H9 (cell line): ENCODE measurements around the gene ID4. TPM values are rescaled to one million over a fixed set of nuclear protein-coding genes. Genes with fewer than 3 reads are reported as not detected.

Experiments
- DNase-seq: peaks from one replicate; pipeline ENCODE4 v3.0.0-alpha.2; 2017
- H2AFZ ChIP-seq: one replicate; pipeline ENCODE4 v1.6.1; 2013; ENCODE audit warnings: mild to moderate bottlenecking, low read length, control low read depth, moderate library complexity
- H2AK5ac ChIP-seq: 2 replicates; pipeline ENCODE4 v1.6.1; 2013; ENCODE audit warnings: low read length, control low read depth, mixed read lengths; ENCODE audit not compliant: insufficient read length
- H2BK120ac ChIP-seq: one replicate; pipeline ENCODE4 v1.6.1; 2013; ENCODE audit warnings: low read depth, mild to moderate bottlenecking, low read length, control low read depth, inconsistent platforms; ENCODE audit not compliant: poor library complexity, severe bottlenecking
- H2BK12ac ChIP-seq: 2 replicates; pipeline ENCODE4 v1.6.1; 2013; ENCODE audit warnings: low read length, control low read depth, mixed read lengths, low read depth; ENCODE audit not compliant: insufficient read length
- H2BK15ac ChIP-seq: 2 replicates; pipeline ENCODE4 v1.6.1; 2013; ENCODE audit warnings: low read depth, low read length, control low read depth
- H2BK20ac ChIP-seq: one replicate; pipeline ENCODE4 v1.6.1; 2013; ENCODE audit warnings: low read depth, mild to moderate bottlenecking, low read length, control low read depth, inconsistent platforms; ENCODE audit not compliant: poor library complexity, severe bottlenecking
- H2BK5ac ChIP-seq: 2 replicates; pipeline ENCODE4 v1.6.1; 2013; ENCODE audit warnings: low read length, control low read depth, mixed read lengths; ENCODE audit not compliant: insufficient read length
- H3K14ac ChIP-seq: 2 replicates; pipeline ENCODE4 v1.6.1; 2013; ENCODE audit warnings: low read length, control low read depth; ENCODE audit not compliant: insufficient read depth
- H3K18ac ChIP-seq: 2 replicates; pipeline ENCODE4 v1.6.1; 2013; ENCODE audit warnings: low read depth, mild to moderate bottlenecking, mixed read lengths, low read length, control low read depth; ENCODE audit not compliant: insufficient read length
- H3K23ac ChIP-seq: 2 replicates; pipeline ENCODE4 v1.6.1; 2013; ENCODE audit warnings: low read length, control low read depth, mixed read lengths, low read depth; ENCODE audit not compliant: insufficient read length
- H3K23me2 ChIP-seq: 2 replicates; pipeline ENCODE4 v1.6.1; 2013; ENCODE audit warnings: low read depth, mild to moderate bottlenecking, mixed read lengths, low read length, control low read depth; ENCODE audit not compliant: insufficient read length, poor library complexity, severe bottlenecking
- H3K27ac ChIP-seq: 2 replicates; pipeline ENCODE4 v1.5.1; 2013; ENCODE audit warnings: low read length, control low read depth, mixed read lengths, low read depth; ENCODE audit not compliant: insufficient read length
- H3K27me3 ChIP-seq: 2 replicates; pipeline ENCODE4 v1.6.1; 2013; ENCODE audit warnings: low read length, control low read depth, inconsistent platforms; ENCODE audit not compliant: insufficient read depth
- H3K4ac ChIP-seq: 2 replicates; pipeline ENCODE4 v1.6.1; 2013; ENCODE audit warnings: low read depth, mild to moderate bottlenecking, control low read depth, inconsistent platforms, low read length, moderate library complexity
- H3K4me1 ChIP-seq: 2 replicates; pipeline ENCODE4 v1.6.1; 2013; ENCODE audit warnings: low read length, control low read depth, inconsistent platforms; ENCODE audit not compliant: insufficient read depth
- H3K4me2 ChIP-seq: 2 replicates; pipeline ENCODE4 v1.6.1; 2013; ENCODE audit warnings: low read length, control low read depth, mixed read lengths; ENCODE audit not compliant: insufficient read length, insufficient read depth
- H3K56ac ChIP-seq: 2 replicates; pipeline ENCODE4 v1.6.1; 2013; ENCODE audit warnings: low read depth, mild to moderate bottlenecking, mixed read lengths, low read length, control low read depth; ENCODE audit not compliant: insufficient read length
- H3K79me1 ChIP-seq: 2 replicates; pipeline ENCODE4 v1.6.1; 2013; ENCODE audit warnings: low read depth, mild to moderate bottlenecking, moderate library complexity, low read length, control low read depth, inconsistent platforms; ENCODE audit not compliant: insufficient read depth, poor library complexity, severe bottlenecking
- H3K79me2 ChIP-seq: 2 replicates; pipeline ENCODE4 v1.6.1; 2013; ENCODE audit warnings: low read length, control low read depth, inconsistent platforms; ENCODE audit not compliant: insufficient read depth
- H3K9ac ChIP-seq: 2 replicates; pipeline ENCODE4 v1.6.1; 2013; ENCODE audit warnings: low read length, control low read depth, mixed read lengths; ENCODE audit not compliant: insufficient read length; ENCODE audit errors: extremely low read depth
- H3K9me3 ChIP-seq: one replicate; pipeline ENCODE4 v1.6.1; 2013; ENCODE audit warnings: low read depth, low read length, inconsistent platforms; ENCODE audit not compliant: control insufficient read depth
- H3T11ph ChIP-seq: one replicate; pipeline ENCODE4 v1.6.1; 2013; ENCODE audit warnings: mild to moderate bottlenecking, low read length, control low read depth, inconsistent platforms
- H4K20me1 ChIP-seq: one replicate; pipeline ENCODE4 v1.6.1; 2013; ENCODE audit not compliant: control insufficient read depth, insufficient read length, insufficient read depth
- H4K5ac ChIP-seq: 2 replicates; pipeline ENCODE4 v1.6.1; 2013; ENCODE audit warnings: low read depth, mild to moderate bottlenecking, mixed read lengths, low read length, control low read depth; ENCODE audit not compliant: insufficient read length
- H4K8ac ChIP-seq: replicated peaks from 2 replicates; pipeline ENCODE4 v1.6.1; 2013; ENCODE audit warnings: low read length, control low read depth, mixed read lengths, low read depth; ENCODE audit not compliant: insufficient read length
- H4K91ac ChIP-seq: 2 replicates; pipeline ENCODE4 v1.6.1; 2013; ENCODE audit warnings: low read depth, mild to moderate bottlenecking, moderate library complexity, mixed read lengths, low read length, control low read depth; ENCODE audit not compliant: insufficient read length
- H3K27ac Mint-ChIP-seq, 3 experiments: 2 replicates in 2 of 3; 3 replicates in 1 of 3; pipeline ENCODE4 v1.8.0; 2020 to 2021; ENCODE audit warnings: mixed read lengths in 3 of 3, mild to moderate bottlenecking in 1 of 3, moderate library complexity in 1 of 3
- H3K27me3 Mint-ChIP-seq: 2 replicates; pipeline ENCODE4 v1.8.0; 2021; ENCODE audit warnings: low read depth, mild to moderate bottlenecking, moderate library complexity, mixed read lengths
- H3K36me3 Mint-ChIP-seq, 3 experiments: 2 replicates in 2 of 3; 3 replicates in 1 of 3; pipeline ENCODE4 v1.8.0; 2020 to 2021; ENCODE audit warnings: low read depth in 3 of 3, mixed read lengths in 3 of 3; ENCODE audit not compliant: insufficient read depth in 1 of 3
- H3K4me1 Mint-ChIP-seq, 2 experiments: 2 replicates each; pipeline ENCODE4 v1.8.0; 2020; ENCODE audit warnings: mixed read lengths in 2 of 2
- H3K4me3 Mint-ChIP-seq, 2 experiments: 2 replicates in 1 of 2; 3 replicates in 1 of 2; pipeline ENCODE4 v1.8.0; 2020 to 2021; ENCODE audit warnings: mild to moderate bottlenecking in 2 of 2, mixed read lengths in 2 of 2, moderate library complexity in 1 of 2
- H3K9me3 Mint-ChIP-seq, 2 experiments: 2 replicates in 1 of 2; 3 replicates in 1 of 2; pipeline ENCODE4 v1.8.0; 2020; ENCODE audit warnings: mild to moderate bottlenecking in 2 of 2, mixed read lengths in 2 of 2, moderate library complexity in 1 of 2
- WGBS: extraction: QIAGEN DNeasy Blood & Tissue Kit; methylation state at CpG from one replicate; pipeline ENCODE4 v1.1.7; 2013; ENCODE audit warnings: missing lambda C conversion rate, low lambda C conversion rate, mixed read lengths; ENCODE audit not compliant: insufficient read length; ENCODE audit errors: extremely low coverage; 5-methylcytosine and 5-hydroxymethylcytosine counted together
- total RNA-seq: library from RNA; stranded (reverse); gene quantifications from 2 replicates; pipeline ENCODE4 v1.2.1, GENCODE V29; 2021
- TF ChIP-seq, protein P1 (sequence below): fragments of 200-600 bp; sonication (generic); conservative IDR thresholded peaks from 3 replicates; pipeline ENCODE4 v1.8.0; 2021; ENCODE audit warnings: antibody characterized with exemption, mild to moderate bottlenecking

Gene ID4
- total RNA-seq, 1 experiment from 2014 or later, result 14.0 TPM

DNA sequence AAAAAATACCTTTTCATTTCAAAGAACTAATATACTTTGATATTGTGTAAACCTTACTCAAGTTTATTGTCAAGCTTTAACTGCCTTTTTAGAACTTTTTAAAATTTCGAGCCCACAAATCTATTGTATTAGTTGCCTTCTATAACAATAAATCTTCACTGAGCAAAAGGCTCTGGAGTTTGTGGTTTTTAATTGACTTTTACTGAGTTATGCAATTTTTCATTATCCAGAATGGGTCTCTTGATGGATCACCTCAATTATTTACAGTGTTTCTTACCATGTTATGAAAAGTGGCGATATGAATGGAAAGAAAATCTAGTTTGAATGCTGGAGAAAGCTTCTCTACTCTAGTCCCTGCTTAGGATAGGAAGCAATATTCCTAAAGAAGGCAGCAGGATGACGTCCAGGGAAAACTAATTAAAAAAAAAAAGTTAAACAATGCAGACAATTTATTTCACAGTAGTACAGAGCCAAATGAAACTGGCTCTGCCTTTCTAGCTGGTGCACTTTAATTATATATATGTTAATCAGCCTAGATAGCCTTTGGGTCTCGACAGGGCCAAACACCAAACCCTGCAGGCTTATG, 5.0 kb downstream of the ID4 start:
- H2BK20ac ChIP-seq, result no peak overlapping the region
- H2BK5ac ChIP-seq, result no peak overlapping the region
- H2AFZ ChIP-seq, result no peak overlapping the region
- H3K79me2 ChIP-seq, result no peaks in the 10 kb centered on the region
- Mint-ChIP-seq H3K4me3 (no peak overlapping the region), H3K27ac (peak overlapping the region in 1 of 3 experiments; percentile 50; a peak in 1 of 7 replicates), H3K9me3 (peaks cover 0 to 6% of the 10 kb centered on the region in 2 experiments; a peak in 1 of 5 replicates), H3K27me3 (no peaks in the 10 kb centered on the region; the same call in 1 of the 2 replicates), H3K36me3 (peaks cover 0 to 21% (median 15%) of the 10 kb centered on the region in 3 experiments; a peak in 4 of 7 replicates), H3K4me1 (peaks cover 44% of the 10 kb centered on the region in 2 experiments)
- no peak overlapping the region for H3K4me2 ChIP-seq
- H3K4ac ChIP-seq, result no peak overlapping the region
- H2AK5ac ChIP-seq, result no peak overlapping the region
- H3K23me2 ChIP-seq, result no peaks in the 10 kb centered on the region
- H4K20me1 ChIP-seq, result no peaks in the 10 kb centered on the region
- H3K14ac ChIP-seq, result no peak overlapping the region
- H3K9me3 ChIP-seq, result no peaks in the 10 kb centered on the region
- TF ChIP-seq, protein P1, sequence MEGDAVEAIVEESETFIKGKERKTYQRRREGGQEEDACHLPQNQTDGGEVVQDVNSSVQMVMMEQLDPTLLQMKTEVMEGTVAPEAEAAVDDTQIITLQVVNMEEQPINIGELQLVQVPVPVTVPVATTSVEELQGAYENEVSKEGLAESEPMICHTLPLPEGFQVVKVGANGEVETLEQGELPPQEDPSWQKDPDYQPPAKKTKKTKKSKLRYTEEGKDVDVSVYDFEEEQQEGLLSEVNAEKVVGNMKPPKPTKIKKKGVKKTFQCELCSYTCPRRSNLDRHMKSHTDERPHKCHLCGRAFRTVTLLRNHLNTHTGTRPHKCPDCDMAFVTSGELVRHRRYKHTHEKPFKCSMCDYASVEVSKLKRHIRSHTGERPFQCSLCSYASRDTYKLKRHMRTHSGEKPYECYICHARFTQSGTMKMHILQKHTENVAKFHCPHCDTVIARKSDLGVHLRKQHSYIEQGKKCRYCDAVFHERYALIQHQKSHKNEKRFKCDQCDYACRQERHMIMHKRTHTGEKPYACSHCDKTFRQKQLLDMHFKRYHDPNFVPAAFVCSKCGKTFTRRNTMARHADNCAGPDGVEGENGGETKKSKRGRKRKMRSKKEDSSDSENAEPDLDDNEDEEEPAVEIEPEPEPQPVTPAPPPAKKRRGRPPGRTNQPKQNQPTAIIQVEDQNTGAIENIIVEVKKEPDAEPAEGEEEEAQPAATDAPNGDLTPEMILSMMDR, result no peak
- no peak for DNase-seq
- no peak overlapping the region for H3K18ac ChIP-seq
- no peak overlapping the region for H4K91ac ChIP-seq
- H3K9ac ChIP-seq, result no peak overlapping the region
- WGBS, result no CpG with 5 or more reads among the region's 4 CpGs
- H3K79me1 ChIP-seq, result no peaks in the 10 kb centered on the region
- H4K5ac ChIP-seq, result no peak overlapping the region
- H4K8ac ChIP-seq, result no peak overlapping the region
- H2BK12ac ChIP-seq, result no peak overlapping the region
- H3K4me1 ChIP-seq, result peaks cover 2% of the 10 kb centered on the region; the same call in 1 of the 2 replicates
- no peak overlapping the region for H3K23ac ChIP-seq
- no peak overlapping the region for H2BK120ac ChIP-seq
- H3K27ac ChIP-seq, result no peak overlapping the region
- no peaks in the 10 kb centered on the region for H3K27me3 ChIP-seq
- no peak overlapping the region for H3K56ac ChIP-seq
- no peak overlapping the region for H3T11ph ChIP-seq
- no peak overlapping the region for H2BK15ac ChIP-seq
